Body of pancreas (tissue), 4 donors: Measurements from ENCODE around the gene PFKFB4. TPM values are rescaled to one million over a fixed set of nuclear protein-coding genes. Genes with fewer than 3 reads are reported as not detected.

Experiments
- ATAC-seq: fragments of 150-250 bp; one replicate; pipeline ENCODE4 v1.9.1; 2016
- DNase-seq, 4 donors: peaks; one replicate each; pipeline ENCODE4 v3.0.0-alpha.2; 2019
- H3K27ac ChIP-seq, 4 donors: fragments of 200-600 bp; sonication (generic); 1 replicate in 3 of 4; 2 replicates in 1 of 4; pipeline versions ENCODE4 v1.5.1 to v1.6.1; 2016 to 2019; ENCODE audit warnings: mild to moderate bottlenecking in 1 of 4, mixed read lengths in 1 of 4, moderate library complexity in 1 of 4
- H3K27me3 ChIP-seq, 2 donors: fragments of 200-600 bp; sonication (generic); one replicate each; pipeline ENCODE4 v1.6.0; 2016; ENCODE audit warnings: mild to moderate bottlenecking in 1 of 2
- H3K36me3 ChIP-seq, 2 donors: fragments of 200-600 bp; sonication (generic); replicated peaks in 1 of 2; 2 replicates each; pipeline ENCODE4 v1.5.1; 2016; ENCODE audit warnings: low read depth in 2 of 2; ENCODE audit not compliant: insufficient read depth in 1 of 2
- H3K4me1 ChIP-seq: fragments of 200-600 bp; sonication (generic); one replicate; pipeline ENCODE4 v1.6.0; 2016
- H3K4me3 ChIP-seq, 2 donors: fragments of 200-600 bp; sonication (generic); 1 replicate in 1 of 2; 2 replicates in 1 of 2; pipeline ENCODE4 v1.5.1; 2016 to 2019
- H3K9me3 ChIP-seq, 3 donors: fragments of 200-600 bp; sonication (generic); 1 replicate in 2 of 3; 2 replicates in 1 of 3; pipeline ENCODE4 v1.5.1; 2016
- POLR2A ChIP-seq, 3 donors: fragments of 450-650 bp; IDR thresholded peaks; one replicate each; pipeline ENCODE4 v1.6.1; 2016; ENCODE audit warnings: antibody characterized with exemption in 3 of 3, mild to moderate bottlenecking in 2 of 3
- WGBS, 2 donors: methylation state at CpG; one replicate each; pipeline ENCODE4 v1.1.5; 2017; 5-methylcytosine and 5-hydroxymethylcytosine counted together
- intact Hi-C: fragments of 100-400 bp; cut with DNase I; formaldehyde crosslinking; loops from one replicate; pipeline ENCODE4 v1.15.1; 2023
- total RNA-seq, 2 donors: library from RNA; depleted of rRNA; stranded (reverse); fragments of >200 nt; gene quantifications; one replicate each; pipeline ENCODE4 v1.1.0, GENCODE V29; 2016
- TF ChIP-seq, protein P1 (sequence below), 7 experiments: fragments of 450-650 bp in 4 of 7; fragments of 200-600 bp in 3 of 7; sonication (generic) in 3 of 7; IDR thresholded peaks; one replicate each; pipeline ENCODE4 v1.5.1; 2016 to 2019; ENCODE audit warnings: antibody characterized with exemption in 7 of 7

Gene PFKFB4
- total RNA-seq, 2 donors from 2014 or later, result 8.9 to 11.4 TPM

DNA sequence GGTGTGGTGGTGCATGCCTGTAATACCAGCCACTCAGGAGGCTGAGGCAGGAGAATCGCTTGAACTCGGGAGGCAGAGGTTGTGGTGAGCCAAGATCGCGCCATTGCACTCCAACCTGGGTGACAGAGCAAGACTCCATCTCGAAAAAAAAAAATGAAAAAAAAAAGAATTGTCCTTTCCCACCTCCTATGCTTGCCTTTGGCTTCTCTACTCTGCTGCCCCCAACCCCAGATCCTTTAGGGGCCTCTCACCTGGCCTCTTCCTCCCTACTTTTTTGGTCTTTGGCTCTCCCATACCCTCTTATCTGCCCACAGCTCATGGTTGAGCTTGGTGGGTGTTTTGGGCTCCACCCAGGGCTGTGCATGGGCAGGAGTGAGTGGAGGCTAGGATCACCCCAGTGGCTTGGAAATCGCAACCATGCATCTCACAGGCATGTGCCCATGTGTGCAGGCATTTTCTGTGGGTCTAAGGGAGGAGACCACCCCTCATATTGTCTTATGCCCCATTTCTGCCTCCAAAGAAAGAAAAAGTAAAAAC, 50.6 kb downstream of the PFKFB4 start:
- no peak for ATAC-seq
- no peak for DNase-seq

DNA sequence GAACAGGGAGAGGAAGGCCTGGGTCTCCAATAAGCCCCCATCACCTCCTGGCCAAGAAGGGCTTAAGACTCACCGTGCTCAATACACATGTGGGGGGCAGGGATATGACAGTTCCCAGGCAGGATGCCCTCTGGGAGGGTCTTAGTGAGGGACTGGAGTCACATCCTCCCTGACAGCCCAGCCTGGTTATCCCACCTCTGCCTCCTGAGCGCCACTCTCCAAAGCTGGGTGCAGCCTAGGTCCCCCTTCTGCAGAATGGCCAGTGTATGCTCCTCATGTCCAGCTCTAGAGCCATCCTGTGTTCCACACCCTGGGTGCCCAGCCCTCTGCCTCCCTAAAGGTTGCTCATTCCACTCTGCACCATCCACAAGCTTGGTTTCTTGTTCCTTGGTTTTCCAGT, 51.5 kb downstream of the PFKFB4 start:
- H3K27ac ChIP-seq, result peak overlapping the region in 2 of 4 donors; percentile 73 to 82
- no peaks in the 10 kb centered on the region for H3K27me3 ChIP-seq
- no peaks in the 10 kb centered on the region for H3K9me3 ChIP-seq
- H3K4me1 ChIP-seq, result peaks cover 31% of the 10 kb centered on the region
- DNase-seq (no peak), ATAC-seq (no peak)
- WGBS, 2 donors, result 70 to 86% methylated on average over 2 of the region's 2 CpGs
- no peak for TF ChIP-seq POLR2A (IDR thresholded peaks at IDR 0.05)
- TF ChIP-seq, protein P1, sequence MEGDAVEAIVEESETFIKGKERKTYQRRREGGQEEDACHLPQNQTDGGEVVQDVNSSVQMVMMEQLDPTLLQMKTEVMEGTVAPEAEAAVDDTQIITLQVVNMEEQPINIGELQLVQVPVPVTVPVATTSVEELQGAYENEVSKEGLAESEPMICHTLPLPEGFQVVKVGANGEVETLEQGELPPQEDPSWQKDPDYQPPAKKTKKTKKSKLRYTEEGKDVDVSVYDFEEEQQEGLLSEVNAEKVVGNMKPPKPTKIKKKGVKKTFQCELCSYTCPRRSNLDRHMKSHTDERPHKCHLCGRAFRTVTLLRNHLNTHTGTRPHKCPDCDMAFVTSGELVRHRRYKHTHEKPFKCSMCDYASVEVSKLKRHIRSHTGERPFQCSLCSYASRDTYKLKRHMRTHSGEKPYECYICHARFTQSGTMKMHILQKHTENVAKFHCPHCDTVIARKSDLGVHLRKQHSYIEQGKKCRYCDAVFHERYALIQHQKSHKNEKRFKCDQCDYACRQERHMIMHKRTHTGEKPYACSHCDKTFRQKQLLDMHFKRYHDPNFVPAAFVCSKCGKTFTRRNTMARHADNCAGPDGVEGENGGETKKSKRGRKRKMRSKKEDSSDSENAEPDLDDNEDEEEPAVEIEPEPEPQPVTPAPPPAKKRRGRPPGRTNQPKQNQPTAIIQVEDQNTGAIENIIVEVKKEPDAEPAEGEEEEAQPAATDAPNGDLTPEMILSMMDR (IDR thresholded peaks at IDR 0.05), result no peak
- H3K36me3 ChIP-seq, result no peaks in the 10 kb centered on the region
- intact Hi-C loops, result loop anchor here (5.0 kb wide), 2 partner anchors 37 to 43 kb away; no protein-coding TSS in a partner anchor
- no peak overlapping the region for H3K4me3 ChIP-seq

More for the DNA sequence above, 50.6 kb downstream of the PFKFB4 start:
- Histone ChIP-seq H3K27ac (no peak overlapping the region), H3K9me3 (no peaks in the 10 kb centered on the region), H3K27me3 (no peaks in the 10 kb centered on the region), H3K36me3 (no peaks in the 10 kb centered on the region), H3K4me1 (peaks cover 31% of the 10 kb centered on the region), H3K4me3 (no peak overlapping the region)
- intact Hi-C loops, result loop anchor here (5.0 kb wide), 2 partner anchors 36 to 44 kb away; no protein-coding TSS in a partner anchor
- WGBS, 2 donors, result 89 to 98% methylated on average over 6 of the region's 6 CpGs
- no peak for TF ChIP-seq POLR2A (IDR thresholded peaks at IDR 0.05)
- TF ChIP-seq, protein P1 (IDR thresholded peaks at IDR 0.05), result no peak

DNA sequence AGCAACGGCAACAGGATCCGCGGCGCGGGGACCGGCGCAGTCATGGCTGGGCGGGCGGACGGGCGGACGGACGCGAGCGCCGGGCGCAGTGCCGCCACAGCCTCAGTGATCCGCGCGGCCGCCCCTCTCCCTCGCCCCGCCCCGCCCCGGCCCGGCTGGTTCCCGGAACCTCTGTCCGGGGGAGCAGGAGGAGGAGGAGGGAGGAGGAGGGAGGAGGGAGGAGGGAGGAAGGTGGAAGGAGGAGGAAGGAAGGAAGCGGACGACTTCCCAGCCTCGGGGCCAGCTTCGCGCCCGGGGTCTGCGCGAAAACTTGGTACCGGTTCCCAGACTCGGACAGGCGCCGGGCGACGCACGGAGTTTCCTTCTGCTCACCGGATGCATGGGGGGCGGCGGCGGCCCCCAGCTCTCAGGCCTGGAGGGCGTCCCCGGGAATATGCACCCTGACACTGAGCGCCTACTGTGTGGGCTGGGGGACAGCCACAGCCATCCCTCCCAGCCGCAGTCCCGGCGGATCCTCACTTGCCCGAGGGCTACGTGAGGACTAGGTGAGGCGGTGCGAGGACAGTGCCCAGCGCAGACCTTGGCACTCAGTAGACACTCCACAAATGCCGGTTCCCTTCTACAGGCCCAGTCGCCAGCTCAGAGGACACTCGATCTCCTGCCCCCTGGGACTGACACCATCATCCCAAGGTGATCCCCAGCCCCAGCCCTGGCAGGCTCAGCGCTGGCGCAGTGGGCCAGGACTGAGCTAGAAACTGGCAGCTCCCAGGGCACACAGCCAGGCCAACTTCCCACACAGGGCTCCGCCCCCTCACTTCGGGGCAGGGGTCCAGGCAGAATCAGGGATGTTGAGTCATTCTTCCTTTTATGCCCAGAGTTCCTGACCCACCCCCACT, 52.3 kb downstream of the PFKFB4 start, which contains the start of gene SHISA5:
Gene SHISA5 (minus strand): TSS at position 124 of the 896 bp plus-strand sequence. CDS start 80 bp downstream, at position 44.
- H3K4me1 ChIP-seq, result peaks cover 31% of the 10 kb centered on the region
- ATAC-seq (peak; percentile 75), DNase-seq (peak; percentile 69 to 74 (median 74))
- intact Hi-C loops, result no loop called here
- no peaks in the 10 kb centered on the region for H3K9me3 ChIP-seq
- H3K36me3 ChIP-seq, result no peaks in the 10 kb centered on the region
- peak within 1 kb of the TSS; percentile 60 to 82 (median 70) for H3K27ac ChIP-seq
- 0 to 1% methylated on average over 22 to 65 of the region's 66 CpGs for WGBS, 2 donors
- H3K4me3 ChIP-seq, result peak within 1 kb of the TSS; percentile 4 to 24
- TF ChIP-seq POLR2A (IDR thresholded peaks at IDR 0.05), result peak; percentile 18 to 50 (median 41)
- TF ChIP-seq, protein P1 (IDR thresholded peaks at IDR 0.05), result no peak
- H3K27me3 ChIP-seq, result no peaks in the 10 kb centered on the region

DNA sequence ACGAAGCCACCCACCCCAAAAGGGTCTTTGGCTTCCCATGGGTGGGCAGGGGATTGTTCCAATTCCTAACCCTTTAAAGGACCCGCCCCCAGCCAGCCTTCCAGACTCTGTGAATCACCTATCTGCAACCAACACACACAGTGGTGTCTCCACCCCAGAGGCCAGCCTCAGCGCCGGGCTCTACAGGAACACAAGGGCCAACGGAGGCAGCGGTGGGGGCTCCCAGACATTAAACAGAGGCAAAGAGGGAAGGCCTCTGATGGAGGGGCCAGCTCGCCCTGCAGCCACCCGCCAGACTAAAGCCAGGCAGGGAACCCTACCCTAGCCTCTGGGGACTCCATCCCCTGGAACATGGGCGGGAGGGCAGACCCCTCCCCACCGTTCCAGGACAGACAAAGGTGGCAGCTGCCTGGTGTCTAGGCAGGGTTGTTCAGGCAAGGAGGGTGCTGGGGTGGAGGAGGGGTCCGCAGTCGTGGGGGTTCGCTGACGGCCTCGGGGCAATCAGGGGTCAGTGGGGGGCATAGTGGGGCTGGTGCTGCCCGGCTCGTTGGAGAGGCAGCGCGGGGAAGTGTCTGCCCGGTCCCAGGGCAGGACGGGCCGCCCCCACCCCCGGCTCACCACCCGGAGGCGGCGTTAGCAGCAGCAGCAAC, 53.1 kb downstream of the PFKFB4 start:
- H3K4me3 ChIP-seq, result peak overlapping the region; percentile 4 to 24
- TF ChIP-seq POLR2A (IDR thresholded peaks at IDR 0.05), result no peak
- TF ChIP-seq, protein P1 (IDR thresholded peaks at IDR 0.05), result no peak
- peaks cover 31% of the 10 kb centered on the region for H3K4me1 ChIP-seq
- H3K9me3 ChIP-seq, result no peaks in the 10 kb centered on the region
- DNase-seq, result peak; percentile 25 to 46 (median 38)
- H3K36me3 ChIP-seq, result no peaks in the 10 kb centered on the region
- no peaks in the 10 kb centered on the region for H3K27me3 ChIP-seq
- intact Hi-C loops, result no loop called here
- ATAC-seq, result no peak
- 30 to 52% methylated on average over 2 to 26 of the region's 26 CpGs for WGBS, 2 donors
- H3K27ac ChIP-seq, result peak overlapping the region; percentile 60 to 82 (median 70)
